ENCODE measurements around the gene RANBP10. TPM values are rescaled to one million over a fixed set of nuclear protein-coding genes. Genes with fewer than 3 reads are reported as not detected.
A peak's percentile ranks its signal among the peaks of the same experiment; 100 is the strongest.

Gene RANBP10
- total and polyA plus RNA-seq, 9 of the 15 experiments (the other 6 are each of a cell fraction or from before 2014, with no cell fraction given): 0.61 to 19.3 (median 5.9) TPM

DNA sequence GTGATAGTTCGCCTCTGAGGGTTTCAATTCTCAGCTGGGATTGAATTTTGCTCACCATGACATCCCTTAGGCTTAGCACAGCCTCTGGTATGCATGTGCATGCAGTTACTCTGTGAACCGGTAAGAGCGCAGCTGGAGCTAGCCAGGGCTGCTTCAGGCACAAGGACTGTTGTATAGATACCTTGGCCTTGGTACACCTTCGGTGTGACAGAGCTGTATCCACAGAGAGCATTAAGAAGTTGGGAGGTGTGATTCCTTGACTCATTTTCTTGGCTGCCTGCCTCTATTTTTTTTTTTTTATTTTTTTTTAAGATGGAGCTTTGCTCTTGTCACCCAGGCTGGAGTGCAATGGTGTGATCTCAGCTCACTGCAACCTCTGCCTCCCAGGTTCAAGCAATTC lies 38.1 kb upstream of the RANBP10 start:
- Histone ChIP-seq H3K9me1 (ENCODE audit: control insufficient read depth, insufficient read depth, low read length) (no peaks in the 10 kb centered on the region), H3K9ac (ENCODE audit: insufficient read depth in 1 of 2, low read depth in 2 of 2, low read length in 2 of 2) (peak overlapping the region in 1 of 2 experiments; percentile 31; a peak in 1 of 4 replicates), H3K4me3 (no peak overlapping the region), H3K27me3 (ENCODE audit: control insufficient read depth in 2 of 2, insufficient read depth in 2 of 2, low read length in 2 of 2) (no peaks in the 10 kb centered on the region), H3K36me3 (ENCODE audit: control insufficient read depth, insufficient read depth, low read length) (peaks cover 22% of the 10 kb centered on the region), H2AFZ (ENCODE audit: low read depth, low read length) (no peak overlapping the region), H3K27ac (ENCODE audit: extremely low read depth, low read depth, low read length) (no peak overlapping the region), H3K4me2 (ENCODE audit: insufficient read depth, low read length) (peak overlapping the region; percentile 44), H4K20me1 (replicated peaks; ENCODE audit: control insufficient read depth, insufficient read depth, low read length) (no peaks in the 10 kb centered on the region; the same call in 1 of the 2 replicates), H3K9me3 (replicated peaks; ENCODE audit: control insufficient read depth, insufficient read depth, low read depth, low read length) (no peaks in the 10 kb centered on the region), H3K79me2 (ENCODE audit: control insufficient read depth, insufficient read depth, low read length) (peaks cover 69% of the 10 kb centered on the region), H3K4me1 (replicated peaks in 1 of 2; ENCODE audit: control insufficient read depth in 2 of 2, insufficient read depth in 2 of 2, low read length in 2 of 2) (peaks cover 37 to 57% of the 10 kb centered on the region in 2 experiments)
- DNase-seq (ENCODE audit: extremely low read depth in 1 of 4, low spot score in 3 of 4): peak in 1 of 4 experiments; percentile 40
- BruUV-seq (replicated peaks): no TSS peak
- in situ Hi-C loops (cut with MboI) (no loop called here), intact Hi-C loops (cut with micrococcal nuclease) (no loop called here)
- POLR2A ChIA-PET: interaction anchor here (0.6 to 2.7 kb wide), 16 partner anchors 9 to 886 kb away, joined by 3 to 10 read pairs (median 4); partner anchors contain the start of gene NFATC3
- CTCF ChIA-PET (ENCODE audit: low intra/inter-chr PET ratio): interaction anchor here (0.7 kb wide), 1 partner anchor 22 kb away, joined by 4 read pairs; no protein-coding TSS in a partner anchor
- FAIRE-seq: no peak
- 64% methylated on average over 4 of the region's 4 CpGs for WGBS (ENCODE audit: insufficient coverage, low coverage, missing lambda C conversion rate)
- no peak for ATAC-seq
- TF ChIP-seq, protein P1, sequence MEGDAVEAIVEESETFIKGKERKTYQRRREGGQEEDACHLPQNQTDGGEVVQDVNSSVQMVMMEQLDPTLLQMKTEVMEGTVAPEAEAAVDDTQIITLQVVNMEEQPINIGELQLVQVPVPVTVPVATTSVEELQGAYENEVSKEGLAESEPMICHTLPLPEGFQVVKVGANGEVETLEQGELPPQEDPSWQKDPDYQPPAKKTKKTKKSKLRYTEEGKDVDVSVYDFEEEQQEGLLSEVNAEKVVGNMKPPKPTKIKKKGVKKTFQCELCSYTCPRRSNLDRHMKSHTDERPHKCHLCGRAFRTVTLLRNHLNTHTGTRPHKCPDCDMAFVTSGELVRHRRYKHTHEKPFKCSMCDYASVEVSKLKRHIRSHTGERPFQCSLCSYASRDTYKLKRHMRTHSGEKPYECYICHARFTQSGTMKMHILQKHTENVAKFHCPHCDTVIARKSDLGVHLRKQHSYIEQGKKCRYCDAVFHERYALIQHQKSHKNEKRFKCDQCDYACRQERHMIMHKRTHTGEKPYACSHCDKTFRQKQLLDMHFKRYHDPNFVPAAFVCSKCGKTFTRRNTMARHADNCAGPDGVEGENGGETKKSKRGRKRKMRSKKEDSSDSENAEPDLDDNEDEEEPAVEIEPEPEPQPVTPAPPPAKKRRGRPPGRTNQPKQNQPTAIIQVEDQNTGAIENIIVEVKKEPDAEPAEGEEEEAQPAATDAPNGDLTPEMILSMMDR (IDR thresholded peaks at IDR 0.05 in 2 of 3, conservative IDR thresholded peaks at IDR 0.05 in 1 of 3; ENCODE audit: insufficient read depth in 2 of 3, low read depth in 1 of 3, low read length in 3 of 3): peak in 1 of 3 experiments; percentile 8; a peak in 1 of 6 replicates
- TF ChIP-seq THRAP3 (IDR thresholded peaks at IDR 0.05; ENCODE audit: borderline replicate concordance): no peak

DNA sequence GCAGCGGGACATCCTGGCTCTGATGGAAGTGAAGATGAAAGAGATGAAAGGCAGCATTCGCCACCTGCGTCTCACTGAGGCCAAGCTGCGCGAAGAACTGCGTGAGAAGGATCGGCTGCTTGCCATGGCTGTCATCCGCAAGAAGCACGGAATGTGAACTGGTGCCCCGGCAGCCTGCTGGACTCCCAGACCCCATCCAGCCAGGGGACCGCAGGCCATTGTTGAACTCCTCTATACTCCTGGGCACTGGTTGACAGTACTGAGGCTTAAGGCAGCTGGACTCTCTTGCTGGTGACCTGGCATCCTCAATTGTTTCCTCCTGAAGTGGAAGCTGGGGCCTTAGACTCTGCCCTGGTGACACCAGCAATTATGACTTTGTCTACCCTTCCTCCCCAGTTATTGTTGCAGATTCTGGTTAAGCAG lies 37.0 kb upstream of the RANBP10 start:
- Histone ChIP-seq H3K9ac (ENCODE audit: insufficient read depth in 1 of 2, low read depth in 2 of 2, low read length in 2 of 2) (peak overlapping the region; percentile 94 to 98; a peak in 3 of 4 replicates), H3K27ac (ENCODE audit: extremely low read depth, low read depth, low read length) (no peak overlapping the region; the same call in 2 of the 3 replicates)
- POLR2A ChIA-PET: interaction anchor here (0.5 to 2.1 kb wide), 6 partner anchors 8 to 941 kb away, joined by 3 to 8 read pairs (median 4); partner anchors contain the start of gene GFOD2
- no peak for TF ChIP-seq HNRNPK (IDR thresholded peaks at IDR 0.05; ENCODE audit: low read depth, low read length, poor library complexity, severe bottlenecking)
- no peak for TF ChIP-seq ZNF41 (CRISPR knock-in tag; conservative IDR thresholded peaks at IDR 0.05)
- no peak for TF ChIP-seq ASH1L (IDR thresholded peaks at IDR 0.05; ENCODE audit: borderline replicate concordance, low read depth, partially characterized antibody)
- TF ChIP-seq, protein P2, sequence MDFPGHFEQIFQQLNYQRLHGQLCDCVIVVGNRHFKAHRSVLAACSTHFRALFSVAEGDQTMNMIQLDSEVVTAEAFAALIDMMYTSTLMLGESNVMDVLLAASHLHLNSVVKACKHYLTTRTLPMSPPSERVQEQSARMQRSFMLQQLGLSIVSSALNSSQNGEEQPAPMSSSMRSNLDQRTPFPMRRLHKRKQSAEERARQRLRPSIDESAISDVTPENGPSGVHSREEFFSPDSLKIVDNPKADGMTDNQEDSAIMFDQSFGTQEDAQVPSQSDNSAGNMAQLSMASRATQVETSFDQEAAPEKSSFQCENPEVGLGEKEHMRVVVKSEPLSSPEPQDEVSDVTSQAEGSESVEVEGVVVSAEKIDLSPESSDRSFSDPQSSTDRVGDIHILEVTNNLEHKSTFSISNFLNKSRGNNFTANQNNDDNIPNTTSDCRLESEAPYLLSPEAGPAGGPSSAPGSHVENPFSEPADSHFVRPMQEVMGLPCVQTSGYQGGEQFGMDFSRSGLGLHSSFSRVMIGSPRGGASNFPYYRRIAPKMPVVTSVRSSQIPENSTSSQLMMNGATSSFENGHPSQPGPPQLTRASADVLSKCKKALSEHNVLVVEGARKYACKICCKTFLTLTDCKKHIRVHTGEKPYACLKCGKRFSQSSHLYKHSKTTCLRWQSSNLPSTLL (IDR thresholded peaks at IDR 0.05): no peak
- TF ChIP-seq HNRNPH1 (optimal IDR thresholded peaks at IDR 0.05; ENCODE audit: low read depth, low read length): no peak
- TF ChIP-seq NR0B1 (IDR thresholded peaks at IDR 0.05; ENCODE audit: partially characterized antibody): no peak
- no peak for TF ChIP-seq LCOR (CRISPR knock-in tag; IDR thresholded peaks at IDR 0.05)

More for the DNA sequence above, 37.0 kb upstream of the RANBP10 start:
- in situ Hi-C loops (cut with MboI) (no loop called here), intact Hi-C loops (cut with micrococcal nuclease) (no loop called here)
- WGBS (ENCODE audit: insufficient coverage, low coverage, missing lambda C conversion rate): 86% methylated on average over 11 of the region's 11 CpGs
- Histone ChIP-seq H3K79me2 (ENCODE audit: control insufficient read depth, insufficient read depth, low read length) (peaks cover 58% of the 10 kb centered on the region), H3K4me1 (replicated peaks in 1 of 2; ENCODE audit: control insufficient read depth in 2 of 2, insufficient read depth in 2 of 2, low read length in 2 of 2) (peaks cover 37 to 57% of the 10 kb centered on the region in 2 experiments), H4K20me1 (replicated peaks; ENCODE audit: control insufficient read depth, insufficient read depth, low read length) (no peaks in the 10 kb centered on the region; the same call in 1 of the 2 replicates), H3K9me3 (replicated peaks; ENCODE audit: control insufficient read depth, insufficient read depth, low read depth, low read length) (no peaks in the 10 kb centered on the region), H3K36me3 (ENCODE audit: control insufficient read depth, insufficient read depth, low read length) (peaks cover 14% of the 10 kb centered on the region), H3K4me3 (peak overlapping the region; percentile 83), H3K9me1 (ENCODE audit: control insufficient read depth, insufficient read depth, low read length) (no peaks in the 10 kb centered on the region), H2AFZ (ENCODE audit: low read depth, low read length) (no peak overlapping the region), H3K27me3 (ENCODE audit: control insufficient read depth in 2 of 2, insufficient read depth in 2 of 2, low read length in 2 of 2) (no peaks in the 10 kb centered on the region), H3K4me2 (ENCODE audit: insufficient read depth, low read length) (peak overlapping the region; percentile 97)
- BruUV-seq (replicated peaks): TSS peak; percentile 20
- no peak for ATAC-seq
- DNase-seq (ENCODE audit: extremely low read depth in 1 of 4, low spot score in 3 of 4): no peak
- no peak for FAIRE-seq
- CTCF ChIA-PET (ENCODE audit: low intra/inter-chr PET ratio): no interaction called here
